ENCODE results near the gene EIF2B2.

DNA sequence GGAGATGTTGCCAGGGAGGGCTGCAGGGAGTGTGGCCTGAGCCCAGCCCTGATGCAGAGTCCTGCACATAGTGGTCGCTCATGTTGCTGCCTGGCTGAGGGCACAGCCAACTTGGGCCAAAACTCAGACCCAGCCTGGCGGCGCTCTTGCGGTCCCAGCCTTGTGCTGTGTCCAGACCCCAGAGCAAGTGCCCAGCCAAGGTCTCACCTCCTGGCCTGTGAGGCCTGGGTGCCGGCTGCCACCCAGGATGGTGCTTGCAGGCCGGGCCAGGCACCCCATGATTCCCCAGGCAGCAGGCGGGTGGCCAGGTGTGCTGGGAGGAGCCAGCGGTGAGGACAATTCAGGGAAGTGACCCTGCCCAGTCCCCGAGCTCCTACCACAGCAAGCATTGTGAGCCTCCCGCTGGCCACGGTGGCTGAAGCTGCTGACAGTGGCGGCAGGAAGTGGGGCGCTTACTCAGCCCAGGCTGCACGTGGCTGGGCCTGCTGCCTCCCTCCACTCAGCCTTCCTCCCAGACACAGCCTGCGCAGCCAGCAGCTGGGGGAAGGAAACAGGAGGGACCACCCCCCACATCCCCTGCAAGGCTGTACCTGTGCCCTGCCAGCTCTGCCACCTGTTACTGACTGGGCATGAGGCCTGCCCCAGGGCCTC is 29.6 kb upstream of the EIF2B2 start:
- TF ChIP-seq, protein P1, sequence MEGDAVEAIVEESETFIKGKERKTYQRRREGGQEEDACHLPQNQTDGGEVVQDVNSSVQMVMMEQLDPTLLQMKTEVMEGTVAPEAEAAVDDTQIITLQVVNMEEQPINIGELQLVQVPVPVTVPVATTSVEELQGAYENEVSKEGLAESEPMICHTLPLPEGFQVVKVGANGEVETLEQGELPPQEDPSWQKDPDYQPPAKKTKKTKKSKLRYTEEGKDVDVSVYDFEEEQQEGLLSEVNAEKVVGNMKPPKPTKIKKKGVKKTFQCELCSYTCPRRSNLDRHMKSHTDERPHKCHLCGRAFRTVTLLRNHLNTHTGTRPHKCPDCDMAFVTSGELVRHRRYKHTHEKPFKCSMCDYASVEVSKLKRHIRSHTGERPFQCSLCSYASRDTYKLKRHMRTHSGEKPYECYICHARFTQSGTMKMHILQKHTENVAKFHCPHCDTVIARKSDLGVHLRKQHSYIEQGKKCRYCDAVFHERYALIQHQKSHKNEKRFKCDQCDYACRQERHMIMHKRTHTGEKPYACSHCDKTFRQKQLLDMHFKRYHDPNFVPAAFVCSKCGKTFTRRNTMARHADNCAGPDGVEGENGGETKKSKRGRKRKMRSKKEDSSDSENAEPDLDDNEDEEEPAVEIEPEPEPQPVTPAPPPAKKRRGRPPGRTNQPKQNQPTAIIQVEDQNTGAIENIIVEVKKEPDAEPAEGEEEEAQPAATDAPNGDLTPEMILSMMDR (IDR thresholded peaks at IDR 0.05) = no peak
- TF ChIP-seq POLR2A (IDR thresholded peaks at IDR 0.05) = no peak

Data from body of pancreas (tissue), 4 donors.